Stimulated activated CD8-positive, alpha-beta memory T cell treated with anti-CD3 and anti-CD28 coated beads, Interleukin-7, amount 100 ng/mL, for 48 hours (primary cell): ENCODE results near the gene RGS17.
"Not testable (repeated sequence)": the region's sequence is repeated elsewhere in the genome, so short reads cannot be mapped to it uniquely, and the experiment has no call there.

Source experiments
- DNase-seq, 2 donors: peaks; one replicate each; pipeline ENCODE4 v3.0.0-alpha.2; 2020; ENCODE audit warnings: low read depth in 1 of 2; ENCODE audit errors: extremely low read depth in 1 of 2

The RGS17 gene

GRCh38 chr6:153126218-153126617 lies 4.9 kb downstream of the RGS17 start:
- no peak for DNase-seq

GRCh38 chr6:153125032-153125431 lies 6.0 kb downstream of the RGS17 start:
- DNase-seq: no peak

DNA sequence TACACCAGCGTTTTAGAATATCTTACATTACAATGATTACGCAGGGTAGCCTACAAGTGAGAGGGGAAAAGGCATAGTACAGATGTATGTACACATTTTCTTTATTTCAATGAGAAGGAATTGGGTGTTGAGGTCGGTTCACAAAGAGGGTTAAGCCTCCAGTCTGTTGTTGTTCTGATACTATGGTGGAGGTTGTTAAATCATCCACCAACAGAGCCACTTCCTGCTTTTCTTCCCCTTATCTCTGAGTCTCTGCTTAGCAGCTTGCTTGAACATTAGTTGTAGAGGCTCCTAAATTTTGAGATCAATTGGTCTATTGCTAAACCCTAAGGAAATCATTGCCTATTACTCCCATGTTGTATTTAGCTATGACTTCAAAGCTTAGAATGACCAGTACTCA lies 7.3 kb downstream of the RGS17 start:
- DNase-seq: no peak

GRCh38 chr6:153121311-153121710 lies 9.8 kb downstream of the RGS17 start:
- DNase-seq: no peak

DNA sequence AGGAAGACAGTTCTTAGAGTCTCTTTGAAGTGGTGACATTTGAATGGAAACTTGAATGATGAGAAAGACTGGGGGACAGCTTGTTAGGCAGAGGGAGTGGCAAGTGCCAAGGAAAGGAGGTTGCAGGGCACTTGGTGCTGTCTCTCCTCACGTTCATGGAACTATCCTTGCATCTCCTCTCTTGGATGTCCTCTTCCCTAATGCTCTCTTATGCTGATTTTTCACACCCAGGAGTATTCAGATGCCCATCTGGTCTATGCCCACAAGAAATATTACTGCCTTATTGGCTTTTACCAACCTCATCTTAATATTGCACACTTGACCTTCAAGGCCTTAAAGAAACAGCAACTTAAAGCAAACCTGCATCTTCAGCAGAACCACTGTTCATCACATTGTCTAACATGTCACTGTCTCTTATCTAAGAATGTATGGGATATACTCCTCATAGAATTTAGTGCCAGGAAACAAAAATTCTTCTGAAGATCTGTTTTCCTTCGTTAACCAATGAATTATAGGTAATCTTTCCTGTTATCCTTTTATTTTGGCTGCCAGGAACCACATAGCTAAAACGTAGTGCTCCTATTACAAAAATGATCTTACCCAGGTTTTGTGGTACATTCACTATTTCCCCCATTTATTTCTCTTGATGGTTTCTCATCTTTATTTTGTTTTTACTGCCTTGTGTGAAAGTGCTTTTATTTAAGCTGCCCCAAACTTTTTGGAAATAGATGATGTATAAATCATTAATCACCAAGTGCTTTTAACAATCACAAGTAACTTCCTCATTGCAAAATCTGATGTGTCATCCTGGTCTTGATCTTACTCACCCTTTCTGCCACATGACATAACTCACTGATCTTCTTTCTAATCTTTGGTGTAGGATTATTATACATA lies 12.8 kb downstream of the RGS17 start:
- DNase-seq: no peak

DNA sequence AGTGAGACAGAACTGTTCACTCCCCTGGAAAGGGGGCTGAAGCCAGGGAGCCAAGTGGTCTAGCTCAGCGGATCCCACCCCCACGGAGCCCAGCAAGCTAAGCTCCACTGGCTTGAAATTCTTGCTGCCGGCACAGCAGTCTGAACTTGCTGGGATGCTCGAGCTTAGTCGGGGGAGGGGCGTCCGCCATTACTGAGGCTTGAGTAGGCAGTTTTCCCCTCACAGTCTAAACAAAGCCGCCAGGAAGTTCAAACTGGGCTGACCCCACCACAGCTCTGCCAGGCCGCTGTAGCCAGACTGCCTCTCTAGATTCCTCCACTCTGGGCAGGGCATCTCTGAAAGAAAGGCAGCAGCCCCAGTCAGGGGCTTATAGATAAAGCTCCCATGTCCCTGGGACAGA lies 20.0 kb downstream of the RGS17 start:
- not testable (repeated sequence) for DNase-seq

GRCh38 chr6:153110612-153111011 lies 20.5 kb downstream of the RGS17 start:
- DNase-seq: not testable (repeated sequence)

DNA sequence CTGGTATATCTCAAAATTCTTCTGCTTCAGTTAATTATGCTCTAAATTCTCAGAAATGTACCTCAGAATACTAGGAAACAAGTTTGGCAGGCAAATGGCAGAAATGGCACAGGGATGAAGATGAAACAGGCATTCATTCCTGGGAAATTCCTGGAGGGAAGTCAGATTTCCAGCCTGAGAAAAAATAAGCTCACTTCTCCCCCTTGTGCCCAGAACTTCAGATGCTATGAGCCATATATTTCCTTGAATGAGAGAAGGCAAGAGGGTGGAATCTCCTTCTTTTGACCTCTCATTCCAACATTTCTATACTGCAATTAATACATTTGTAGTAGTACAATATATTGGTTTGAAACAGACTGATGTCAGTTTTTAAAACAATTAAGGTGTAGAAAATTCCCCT lies 22.8 kb downstream of the RGS17 start:
- no peak for DNase-seq

GRCh38 chr6:153106021-153106420 lies 25.1 kb downstream of the RGS17 start:
- DNase-seq: no peak

DNA sequence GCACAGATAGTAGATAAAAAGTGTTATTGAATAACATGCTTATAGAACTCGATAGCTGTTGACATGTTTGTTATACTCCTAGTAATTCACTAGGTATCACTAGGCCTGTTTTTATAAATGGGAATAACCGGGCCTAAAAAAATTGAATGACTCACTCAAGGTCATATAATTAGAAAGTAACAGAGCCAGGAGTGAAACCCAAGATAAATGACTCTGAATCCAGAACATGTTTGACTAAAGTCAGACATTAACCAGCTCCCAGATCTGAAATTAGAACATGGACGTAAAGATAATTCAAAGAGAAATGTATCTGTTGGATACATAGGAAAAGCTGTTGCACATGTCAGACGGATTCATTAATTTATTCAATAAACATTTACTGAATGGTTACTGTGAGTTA lies 26.9 kb downstream of the RGS17 start:
- no peak for DNase-seq

DNA sequence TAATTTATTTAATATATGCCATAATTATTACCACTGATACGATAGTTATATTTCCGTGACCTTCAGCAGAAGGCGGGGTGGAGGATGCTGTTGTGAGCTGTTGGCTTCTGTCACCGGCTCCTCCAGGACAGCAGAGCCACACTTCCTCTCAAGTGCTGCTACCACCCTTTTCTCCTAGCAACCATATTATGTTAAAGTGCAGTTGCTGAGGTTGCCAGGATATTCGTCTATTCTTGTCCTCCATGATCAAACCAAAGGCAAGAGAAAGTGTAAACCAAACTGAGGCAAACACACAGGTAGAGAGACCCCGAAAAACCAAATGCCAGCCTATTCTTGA lies 27.8 kb downstream of the RGS17 start:
- DNase-seq: no peak

- DNase-seq: no peak
These were observed 28.3 kb downstream of the RGS17 start for GRCh38 chr6:153102605-153103318.

DNA sequence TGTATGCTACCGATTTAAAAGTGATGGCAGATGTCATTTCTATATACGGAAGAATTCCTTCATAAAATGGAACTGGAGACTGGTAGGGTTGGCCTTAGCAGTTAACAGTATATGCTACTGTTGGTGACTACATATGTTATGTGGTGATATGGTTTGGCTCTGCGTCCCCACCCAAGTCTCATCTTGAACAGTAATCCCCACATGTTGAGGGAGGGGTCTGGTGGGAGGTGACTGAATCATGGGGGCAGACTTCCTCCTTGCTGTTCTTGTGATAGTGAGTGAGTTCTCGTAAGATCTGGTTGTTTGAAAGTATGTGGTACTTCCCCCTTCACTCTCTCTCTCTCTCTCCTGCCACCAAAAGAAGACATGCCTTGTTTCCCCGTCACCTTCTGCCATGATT lies 29.6 kb downstream of the RGS17 start:
- no peak for DNase-seq

- no peak for DNase-seq
These were observed 31.4 kb downstream of the RGS17 start for GRCh38 chr6:153099636-153100035.

DNA sequence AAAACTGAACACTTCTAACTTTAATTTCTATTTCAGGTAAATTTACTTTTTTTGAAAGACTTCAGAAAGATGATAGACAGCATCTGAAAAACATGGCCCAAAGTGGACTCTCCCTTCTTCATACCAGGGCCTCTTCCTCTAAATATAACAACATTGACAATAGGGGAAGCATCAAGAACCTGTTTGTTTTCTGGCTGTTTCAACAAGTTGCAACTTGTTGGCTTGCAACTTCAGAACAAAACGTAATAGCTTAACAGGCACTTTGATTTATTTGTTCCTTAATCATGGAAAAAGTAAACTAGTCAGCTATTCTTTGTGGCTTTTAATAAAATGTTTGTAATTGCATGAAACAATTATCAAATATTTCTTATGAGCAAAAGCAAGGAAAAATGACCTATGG lies 34.3 kb downstream of the RGS17 start:
- no peak for DNase-seq

DNA sequence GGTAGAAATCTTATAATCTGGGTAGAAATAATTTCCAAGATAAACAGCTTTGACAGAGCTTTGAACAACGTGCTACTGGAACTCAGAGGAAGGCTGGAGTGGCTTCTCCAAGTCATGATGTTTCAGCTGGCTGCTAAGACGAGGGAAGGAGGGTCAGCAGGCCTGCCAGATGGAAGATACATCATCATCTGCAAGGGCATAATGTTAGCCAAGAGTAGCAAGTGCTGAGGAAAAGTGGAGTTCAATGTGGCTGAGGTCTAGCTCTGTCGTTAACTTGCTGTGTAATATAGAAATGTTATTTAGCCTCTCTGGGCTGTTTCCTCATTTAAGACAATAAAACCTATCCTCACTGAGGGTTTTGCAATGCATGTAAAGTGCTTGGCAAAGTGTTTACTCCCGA lies 35.1 kb downstream of the RGS17 start:
- DNase-seq: no peak

DNA sequence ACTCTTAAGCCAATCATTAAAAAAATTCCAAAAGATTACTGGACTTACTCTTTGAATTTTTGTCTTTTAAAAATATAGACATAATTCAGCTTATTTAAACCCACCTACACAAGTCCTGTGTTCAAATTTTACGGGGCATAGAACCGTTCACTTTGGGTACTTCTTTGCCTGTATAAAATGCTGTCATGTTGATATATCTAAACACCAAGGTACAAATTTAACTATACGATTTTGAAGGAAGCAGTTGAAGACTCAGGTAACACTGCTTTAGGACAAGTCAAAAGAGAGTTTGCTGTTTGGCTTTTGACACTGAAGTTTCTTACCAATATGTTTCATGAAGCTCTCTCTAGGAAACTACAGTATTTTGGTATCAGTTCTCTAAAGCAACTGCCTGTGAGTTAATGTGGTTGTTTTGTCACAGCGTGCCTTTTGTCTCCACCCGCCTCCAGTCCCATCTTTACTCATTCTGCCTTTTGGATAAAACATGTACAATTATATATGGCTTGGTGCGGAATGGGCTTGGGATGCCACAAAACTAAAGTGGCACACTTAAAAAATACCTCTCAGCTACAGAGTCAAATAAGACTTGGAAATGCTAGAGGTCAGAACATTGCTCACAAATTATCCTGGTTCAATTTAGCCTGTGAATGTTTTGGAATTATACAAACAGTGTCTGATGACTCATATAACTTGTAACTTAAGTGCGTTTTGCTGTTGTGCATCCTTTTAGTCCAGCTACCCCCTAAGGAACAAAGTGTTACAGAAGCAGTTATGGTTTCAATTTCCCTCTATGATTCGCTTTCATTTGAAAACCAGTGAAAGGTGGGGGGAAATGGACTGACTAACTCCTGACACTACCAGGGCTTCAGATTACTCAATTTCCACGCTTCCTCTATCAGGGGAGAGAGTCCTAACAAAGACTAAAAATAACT lies 38.7 kb downstream of the RGS17 start:
- no peak for DNase-seq

DNA sequence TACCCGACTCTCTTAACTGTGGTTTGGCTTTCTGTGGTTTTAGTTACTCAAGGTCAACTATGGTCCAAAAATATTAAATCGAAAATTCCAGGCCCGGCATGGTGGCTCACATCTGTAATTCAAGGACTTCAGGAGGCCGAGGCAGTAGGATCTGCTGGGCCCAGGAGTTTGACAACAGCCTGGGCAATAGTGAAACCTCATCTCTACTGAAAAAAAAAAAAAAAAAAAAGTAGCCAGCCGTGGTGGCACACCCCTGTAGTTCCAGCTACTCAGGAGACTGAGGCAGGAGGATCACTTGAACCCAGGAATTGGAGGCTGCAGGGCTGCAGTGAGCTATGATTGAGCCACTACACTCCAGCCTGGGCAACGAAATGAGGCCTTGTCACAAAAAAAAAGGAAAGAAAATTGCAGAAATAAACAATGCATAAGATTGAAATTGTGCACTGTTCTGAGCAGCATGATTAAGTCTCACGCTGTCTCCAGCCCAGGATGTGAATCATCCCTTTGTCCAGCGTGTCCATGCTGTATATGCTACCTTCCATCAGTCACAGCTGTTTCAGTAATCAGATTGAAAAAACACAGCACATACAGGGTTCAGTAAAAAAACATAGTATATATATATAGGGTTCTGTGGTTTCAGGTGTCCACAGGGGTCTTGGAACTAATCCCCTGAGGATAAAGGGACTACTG lies 40.7 kb downstream of the RGS17 start:
- no peak for DNase-seq

GRCh38 chr6:153088796-153089195 lies 42.3 kb downstream of the RGS17 start:
- no peak for DNase-seq

DNA sequence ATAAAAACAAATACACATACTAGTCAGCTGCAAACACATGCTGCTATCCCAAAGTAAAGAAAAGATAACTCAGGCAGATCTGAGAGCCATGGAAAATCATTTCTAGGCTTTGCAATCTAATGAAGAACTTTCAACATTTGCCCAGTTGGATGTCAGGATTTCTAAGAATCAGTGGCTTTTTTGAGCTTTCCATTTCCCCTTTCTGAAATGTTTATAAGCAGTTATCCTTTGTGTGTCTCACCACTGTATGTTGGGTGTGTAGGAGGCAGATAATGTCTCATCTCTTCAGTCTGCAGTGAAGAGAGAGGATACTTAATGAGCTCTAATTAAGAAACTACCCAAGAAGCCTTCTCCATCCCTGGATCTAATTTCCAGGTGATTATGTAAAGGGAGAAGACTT lies 43.6 kb downstream of the RGS17 start:
- no peak for DNase-seq
